OCI-LY3 (cell line): ENCODE data around the gene KRTAP4-2.
"Not testable (repeated sequence)": the region's sequence is repeated elsewhere in the genome, so short reads cannot be mapped to it uniquely, and the experiment has no call there.

Experiments used
- H2AFZ ChIP-seq: fragments of 200-600, 300-600 bp; shearing (Covaris generic); 2 replicates; pipeline ENCODE4 v1.6.0; 2014; ENCODE audit warnings: antibody characterized with exemption, low read depth, low read length
- H3K27ac ChIP-seq: fragments of 200-600, 300-600 bp; sonication (generic); 2 replicates; pipeline ENCODE4 v1.5.1; 2014; ENCODE audit warnings: mild to moderate bottlenecking, low read length, moderate library complexity, mixed read lengths
- H3K27me3 ChIP-seq: fragments of 200-600, 300-600 bp; sonication (generic); 2 replicates; pipeline ENCODE4 v1.6.1; 2014; ENCODE audit warnings: low read depth, low read length, mixed read lengths
- H3K36me3 ChIP-seq: fragments of 200-600, 300-600 bp; sonication (generic); replicated peaks from 2 replicates; pipeline ENCODE3; 2014; ENCODE audit warnings: low read depth, low read length, mixed read lengths
- H3K4me1 ChIP-seq: fragments of 300-600, 200-600 bp; sonication (generic); 2 replicates; pipeline ENCODE4 v1.6.1; 2014; ENCODE audit warnings: low read length, mixed read lengths
- H3K4me2 ChIP-seq: fragments of 200-600, 300-600 bp; sonication (generic); 2 replicates; pipeline ENCODE4 v1.6.1; 2014; ENCODE audit warnings: low read length, mixed read lengths
- H3K4me3 ChIP-seq: fragments of 300-600, 200-600 bp; sonication (generic); 2 replicates; pipeline ENCODE4 v1.5.1; 2014; ENCODE audit warnings: antibody characterized with exemption, mild to moderate bottlenecking, low read length, moderate library complexity
- H3K79me2 ChIP-seq: fragments of 300-600, 200-600 bp; shearing (Covaris generic); 2 replicates; pipeline ENCODE4 v1.6.1; 2014; ENCODE audit warnings: mild to moderate bottlenecking, low read length, mixed read lengths
- H3K9ac ChIP-seq: fragments of 300-600, 200-600 bp; shearing (Covaris generic); 2 replicates; pipeline ENCODE4 v1.6.0; 2014; ENCODE audit warnings: mild to moderate bottlenecking, low read length, moderate library complexity
- H3K9me3 ChIP-seq: fragments of 200-600, 300-600 bp; shearing (Covaris generic); 2 replicates; pipeline ENCODE4 v1.6.1; 2014; ENCODE audit warnings: low read length, mixed read lengths; ENCODE audit not compliant: insufficient read depth
- H4K20me1 ChIP-seq: fragments of 200-600, 300-600 bp; sonication (generic); 2 replicates; pipeline ENCODE4 v1.6.1; 2016; ENCODE audit warnings: low read length, mixed read lengths; ENCODE audit not compliant: insufficient read depth
- EZH2phosphoT487 ChIP-seq: fragments of 200-600 bp; shearing (Covaris generic); IDR thresholded peaks from 2 replicates; pipeline ENCODE4 v1.6.1; 2018; ENCODE audit warnings: antibody characterized with exemption, mixed run types, low read depth
- TF ChIP-seq, protein P1 (sequence below): fragments of 200-600, 300-600 bp; sonication (generic); IDR thresholded peaks from 2 replicates; pipeline ENCODE4 v1.5.1; 2014; ENCODE audit warnings: antibody characterized with exemption, low read length, low read depth

The KRTAP4-2 gene

DNA sequence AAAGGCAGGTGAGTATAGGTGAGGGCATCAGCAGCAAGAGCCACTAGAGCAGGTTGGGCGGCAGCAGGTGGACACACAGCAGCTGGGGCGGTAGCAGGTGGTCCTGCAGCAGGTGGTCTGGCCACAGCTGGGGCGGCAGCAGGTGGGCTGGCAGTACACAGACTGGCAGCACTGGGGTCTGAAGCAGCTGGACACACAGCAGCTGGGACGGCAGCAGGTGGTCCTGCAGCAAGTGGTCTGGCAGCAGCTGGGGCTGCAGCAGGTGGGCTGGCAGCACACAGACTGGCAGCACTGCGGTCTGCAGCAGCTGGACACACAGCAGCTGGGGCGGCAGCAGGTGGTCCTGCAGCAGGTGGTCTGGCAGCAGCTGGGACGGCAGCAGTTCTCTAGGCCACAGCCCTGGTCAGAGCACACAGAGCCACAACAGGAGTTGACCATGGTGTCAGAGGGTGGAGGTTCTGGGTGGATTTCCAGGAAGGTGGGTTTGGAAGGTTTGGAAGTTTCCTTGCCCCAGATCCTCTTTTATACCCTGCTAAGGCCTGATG is at the start of gene KRTAP4-2:
TSS of gene KRTAP4-2 (minus strand) at position 495 of the 545 bp plus-strand sequence. CDS start at position 438, 57 bp downstream.
- no peaks in the 10 kb centered on the region for H3K36me3 ChIP-seq
- H3K4me2 ChIP-seq: no peak within 1 kb of the TSS
- H3K4me1 ChIP-seq: peaks cover 22% of the 10 kb centered on the region
- no peaks in the 10 kb centered on the region for H3K9me3 ChIP-seq
- peaks cover 50% of the 10 kb centered on the region for H3K27me3 ChIP-seq
- TF ChIP-seq, protein P1, sequence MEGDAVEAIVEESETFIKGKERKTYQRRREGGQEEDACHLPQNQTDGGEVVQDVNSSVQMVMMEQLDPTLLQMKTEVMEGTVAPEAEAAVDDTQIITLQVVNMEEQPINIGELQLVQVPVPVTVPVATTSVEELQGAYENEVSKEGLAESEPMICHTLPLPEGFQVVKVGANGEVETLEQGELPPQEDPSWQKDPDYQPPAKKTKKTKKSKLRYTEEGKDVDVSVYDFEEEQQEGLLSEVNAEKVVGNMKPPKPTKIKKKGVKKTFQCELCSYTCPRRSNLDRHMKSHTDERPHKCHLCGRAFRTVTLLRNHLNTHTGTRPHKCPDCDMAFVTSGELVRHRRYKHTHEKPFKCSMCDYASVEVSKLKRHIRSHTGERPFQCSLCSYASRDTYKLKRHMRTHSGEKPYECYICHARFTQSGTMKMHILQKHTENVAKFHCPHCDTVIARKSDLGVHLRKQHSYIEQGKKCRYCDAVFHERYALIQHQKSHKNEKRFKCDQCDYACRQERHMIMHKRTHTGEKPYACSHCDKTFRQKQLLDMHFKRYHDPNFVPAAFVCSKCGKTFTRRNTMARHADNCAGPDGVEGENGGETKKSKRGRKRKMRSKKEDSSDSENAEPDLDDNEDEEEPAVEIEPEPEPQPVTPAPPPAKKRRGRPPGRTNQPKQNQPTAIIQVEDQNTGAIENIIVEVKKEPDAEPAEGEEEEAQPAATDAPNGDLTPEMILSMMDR: no peak
- no peak for TF ChIP-seq EZH2phosphoT487
- no peak within 1 kb of the TSS for H3K9ac ChIP-seq
- no peak within 1 kb of the TSS for H2AFZ ChIP-seq
- H3K79me2 ChIP-seq: no peaks in the 10 kb centered on the region
- H3K4me3 ChIP-seq: no peak within 1 kb of the TSS
- no peaks in the 10 kb centered on the region for H4K20me1 ChIP-seq
- H3K27ac ChIP-seq: no peak within 1 kb of the TSS

DNA sequence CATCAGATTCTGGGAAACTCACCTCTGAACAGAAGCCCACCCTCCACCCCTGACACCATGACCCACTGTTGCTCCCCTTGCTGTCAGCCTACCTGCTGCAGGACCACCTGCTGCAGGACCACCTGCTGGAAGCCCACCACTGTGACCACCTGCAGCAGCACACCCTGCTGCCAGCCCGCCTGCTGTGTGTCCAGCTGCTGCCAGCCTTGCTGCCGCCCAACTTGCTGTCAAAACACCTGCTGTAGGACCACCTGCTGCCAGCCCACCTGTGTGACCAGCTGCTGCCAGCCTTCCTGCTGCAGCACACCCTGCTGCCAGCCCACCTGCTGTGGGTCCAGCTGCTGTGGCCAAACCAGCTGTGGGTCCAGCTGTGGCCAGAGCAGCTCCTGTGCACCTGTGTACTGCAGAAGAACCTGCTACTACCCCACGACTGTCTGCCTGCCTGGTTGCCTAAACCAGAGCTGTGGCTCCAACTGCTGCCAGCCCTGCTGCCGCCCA is 48.6 kb upstream of the KRTAP4-2 start, which contains the start of gene KRTAP9-2:
TSS of gene KRTAP9-2 (plus strand) at position 51 of the 498 bp plus-strand sequence. CDS start at position 58, 7 bp downstream.
- not testable (repeated sequence) for H3K79me2 ChIP-seq, H3K4me2 ChIP-seq, H3K36me3 ChIP-seq, H2AFZ ChIP-seq, H3K27ac ChIP-seq, H3K4me3 ChIP-seq, H3K9me3 ChIP-seq, H3K4me1 ChIP-seq, H3K9ac ChIP-seq, H4K20me1 ChIP-seq
- peaks cover 26% of the 10 kb centered on the region for H3K27me3 ChIP-seq

DNA sequence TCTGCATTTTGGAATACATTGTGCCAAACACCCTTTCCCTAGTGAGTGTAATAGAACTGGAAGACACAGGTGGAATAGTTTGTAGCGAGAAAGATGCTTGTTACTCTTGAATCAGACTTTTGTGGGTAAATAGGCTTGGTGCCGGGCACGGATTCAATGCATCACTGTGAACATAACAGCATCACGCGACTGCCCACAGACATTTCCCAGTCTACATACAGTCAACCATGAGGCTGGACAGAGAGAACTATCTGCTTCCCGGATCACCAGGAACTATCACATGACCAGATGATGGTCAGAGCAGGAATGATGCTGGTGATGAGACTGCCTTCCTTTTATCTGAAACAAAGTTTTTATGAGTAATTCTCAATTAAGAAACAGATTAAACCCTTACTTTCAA is 48.0 kb upstream of the KRTAP4-2 start:
- no peak overlapping the region for H3K4me2 ChIP-seq
- H3K9ac ChIP-seq: no peak overlapping the region
- no peaks in the 10 kb centered on the region for H3K79me2 ChIP-seq
- H3K4me3 ChIP-seq: no peak overlapping the region
- no peaks in the 10 kb centered on the region for H4K20me1 ChIP-seq
- TF ChIP-seq, protein P1: no peak
- TF ChIP-seq EZH2phosphoT487: no peak
- H3K4me1 ChIP-seq: no peaks in the 10 kb centered on the region
- H2AFZ ChIP-seq: no peak overlapping the region
- peaks cover 26% of the 10 kb centered on the region for H3K27me3 ChIP-seq
- H3K9me3 ChIP-seq: no peaks in the 10 kb centered on the region
- no peaks in the 10 kb centered on the region for H3K36me3 ChIP-seq
- no peak overlapping the region for H3K27ac ChIP-seq

DNA sequence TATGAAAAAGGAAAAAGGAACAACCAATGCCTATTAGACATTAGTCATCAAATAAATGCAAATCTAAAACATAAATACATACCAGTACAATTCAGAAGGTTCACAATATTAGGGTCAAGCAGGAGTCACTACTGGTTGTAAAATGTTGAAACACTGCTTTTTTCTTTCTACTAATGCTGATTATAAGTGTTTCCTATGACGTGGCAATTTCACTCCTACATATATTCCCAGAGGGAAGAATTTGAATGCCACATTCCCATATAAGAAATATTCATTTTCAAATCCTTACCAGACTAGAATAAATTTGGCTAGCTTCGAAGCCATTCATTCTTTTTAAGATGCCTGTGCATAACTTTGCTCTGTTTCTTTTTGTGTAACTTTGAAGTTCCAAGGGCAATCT is 45.8 kb upstream of the KRTAP4-2 start:
- Histone ChIP-seq H3K27me3 (peaks cover 22% of the 10 kb centered on the region), H3K79me2 (no peaks in the 10 kb centered on the region), H3K4me2 (no peak overlapping the region), H4K20me1 (no peaks in the 10 kb centered on the region), H3K4me1 (no peaks in the 10 kb centered on the region), H3K4me3 (no peak overlapping the region), H2AFZ (no peak overlapping the region), H3K36me3 (no peaks in the 10 kb centered on the region), H3K9ac (no peak overlapping the region), H3K27ac (no peak overlapping the region), H3K9me3 (no peaks in the 10 kb centered on the region)
- TF ChIP-seq, protein P1: no peak
- no peak for TF ChIP-seq EZH2phosphoT487
